NCI-H2227 treated with DMSO at 0.1 percent for 48 hours (cell line): ENCODE measurements around the gene HNRNPUL1.
"Not testable (repeated sequence)": the region's sequence is repeated elsewhere in the genome, so short reads cannot be mapped to it uniquely, and the experiment has no call there.

Source experiments
- DNase-seq: peaks from one replicate; lab custom pipeline; 2025; lab: John Stamatoyannopoulos, UW

HNRNPUL1 gene

GRCh38 chr19:41276231-41276630, 12.1 kb downstream of the HNRNPUL1 start:
- no peak for DNase-seq

- DNase-seq = no peak
Observed at GRCh38 chr19:41278478-41278877, 14.3 kb downstream of the HNRNPUL1 start.

- DNase-seq = no peak
Observed at GRCh38 chr19:41288673-41289530, 24.7 kb downstream of the HNRNPUL1 start.

- DNase-seq = not testable (repeated sequence)
Observed at GRCh38 chr19:41289814-41290213, 25.6 kb downstream of the HNRNPUL1 start.

- no peak for DNase-seq
Observed at GRCh38 chr19:41294393-41294792, 30.2 kb downstream of the HNRNPUL1 start.

GRCh38 chr19:41295499-41295898, 31.3 kb downstream of the HNRNPUL1 start:
- DNase-seq = no peak

GRCh38 chr19:41296433-41296871, 32.3 kb downstream of the HNRNPUL1 start:
- DNase-seq = no peak

- peak; percentile 15 for DNase-seq
Observed at GRCh38 chr19:41297628-41298347, 33.6 kb downstream of the HNRNPUL1 start.

- DNase-seq = peak; percentile 89
Observed at GRCh38 chr19:41298348-41298964, 34.3 kb downstream of the HNRNPUL1 start.

- DNase-seq = no peak
Observed at GRCh38 chr19:41299046-41299754, 35.0 kb downstream of the HNRNPUL1 start.

- peak; percentile 87 for DNase-seq
Observed at GRCh38 chr19:41299755-41300089, 35.5 kb downstream of the HNRNPUL1 start.

- DNase-seq = no peak
Observed at GRCh38 chr19:41300555-41300954, 36.4 kb downstream of the HNRNPUL1 start.

- DNase-seq = no peak
Observed at GRCh38 chr19:41302624-41303351, 38.6 kb downstream of the HNRNPUL1 start.

- DNase-seq = no peak
Observed at GRCh38 chr19:41303954-41304353, 39.8 kb downstream of the HNRNPUL1 start.

GRCh38 chr19:41304706-41305483, 40.7 kb downstream of the HNRNPUL1 start:
- no peak for DNase-seq

GRCh38 chr19:41305927-41306793, 42.0 kb downstream of the HNRNPUL1 start:
- no peak for DNase-seq

- DNase-seq = no peak
Observed at GRCh38 chr19:41307090-41307875, 43.1 kb downstream of the HNRNPUL1 start.

GRCh38 chr19:41307954-41308449, 43.8 kb downstream of the HNRNPUL1 start:
- no peak for DNase-seq
